IPS DF 19.7 (cell line): Measurements from ENCODE around the gene PSMB10.
"Not testable (repeated sequence)": the region's sequence is repeated elsewhere in the genome, so short reads cannot be mapped to it uniquely, and the experiment has no call there.

Source experiments
- DNase-seq: peaks from one replicate; pipeline ENCODE4 v3.0.0-alpha.2; 2013; ENCODE audit warnings: low read depth, low spot score

Gene PSMB10

GRCh38 chr16:67936124-67936879 lies at the start of gene PSMB10:
TSS of gene PSMB10 (minus strand) at chr16:67936850. CDS start at chr16:67936749, 101 bp downstream.
- DNase-seq: no peak

DNA sequence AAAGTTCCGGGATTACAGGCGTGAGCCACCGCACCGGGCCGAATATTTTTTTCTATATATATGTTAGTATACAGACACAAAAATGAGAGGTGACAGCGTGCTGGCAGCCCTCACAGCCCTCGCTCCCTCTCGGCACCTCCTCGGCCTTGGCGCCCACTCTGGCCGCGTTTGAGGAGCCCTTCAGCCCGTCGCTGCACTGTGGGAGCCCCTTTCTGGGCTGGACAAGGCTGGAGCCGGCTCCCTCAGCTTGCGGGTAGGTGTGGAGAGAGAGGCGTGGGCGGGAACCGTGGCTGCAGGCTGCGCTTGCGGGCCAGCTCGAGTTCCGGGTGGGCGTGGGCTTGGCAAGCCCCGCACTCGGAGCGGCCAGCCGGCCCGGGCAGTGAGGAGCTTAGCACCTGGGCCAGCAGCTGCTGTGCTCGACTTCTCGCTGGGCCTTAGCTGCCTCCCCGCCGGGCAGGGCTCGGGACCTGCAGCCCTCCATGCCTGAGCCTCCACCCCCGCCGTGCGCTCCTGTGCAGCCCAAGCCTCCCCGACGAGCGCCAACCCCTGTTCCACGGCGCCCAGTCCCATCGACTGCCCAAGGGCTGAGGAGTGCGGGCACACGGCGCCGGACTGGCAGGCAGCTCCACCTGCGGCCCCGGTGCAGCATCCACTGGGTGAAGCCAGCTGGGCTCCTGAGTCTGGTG lies 45.5 kb upstream of the PSMB10 start:
- no peak for DNase-seq

- DNase-seq: no peak
Observed at GRCh38 chr16:67979955-67980678, 43.5 kb upstream of the PSMB10 start, which contains the start of gene DPEP3. TSS of gene DPEP3 (minus strand) at chr16:67980499. CDS start at chr16:67980380, 119 bp downstream.

GRCh38 chr16:67977469-67978227 lies 41.0 kb upstream of the PSMB10 start:
- no peak for DNase-seq

DNA sequence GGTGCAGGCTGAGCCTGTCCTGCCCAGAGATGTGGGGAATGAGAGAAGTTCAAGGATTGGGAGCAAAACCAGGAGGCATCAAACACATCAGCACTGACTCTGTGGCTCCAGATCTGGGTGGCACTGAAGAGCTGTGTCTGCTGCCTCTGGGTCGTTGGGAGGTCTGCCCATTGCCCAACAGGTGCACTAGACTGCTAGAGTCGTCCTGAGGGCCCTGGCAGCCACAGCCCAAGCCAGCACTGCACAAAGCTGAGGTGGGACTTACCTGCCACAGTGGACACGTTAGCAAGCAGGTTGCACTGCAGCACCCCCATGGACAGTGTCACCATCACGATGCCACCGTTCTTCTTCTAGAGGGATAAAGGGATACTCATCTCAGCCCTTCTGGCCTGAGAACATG lies 40.4 kb upstream of the PSMB10 start:
- DNase-seq: no peak

DNA sequence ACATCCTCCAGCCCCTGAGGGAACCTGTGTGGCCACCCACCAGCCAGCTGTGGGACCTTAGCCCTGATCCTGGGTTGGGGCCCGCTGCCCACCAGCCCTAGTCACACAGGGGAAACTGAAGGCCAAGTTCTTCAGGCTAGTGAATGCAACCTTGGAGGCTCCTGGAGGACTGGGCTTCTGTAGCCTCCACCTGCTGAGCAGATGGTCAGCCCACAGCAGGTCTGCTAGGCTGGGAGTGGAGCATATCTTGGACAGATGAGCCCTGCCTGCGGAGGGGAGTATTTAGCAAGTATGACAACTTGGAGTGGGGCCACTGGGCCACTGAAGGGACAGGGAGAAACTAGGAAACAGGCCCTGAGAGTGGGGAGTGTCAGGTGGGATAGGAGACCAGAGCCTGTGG lies 39.6 kb upstream of the PSMB10 start:
- no peak for DNase-seq

DNA sequence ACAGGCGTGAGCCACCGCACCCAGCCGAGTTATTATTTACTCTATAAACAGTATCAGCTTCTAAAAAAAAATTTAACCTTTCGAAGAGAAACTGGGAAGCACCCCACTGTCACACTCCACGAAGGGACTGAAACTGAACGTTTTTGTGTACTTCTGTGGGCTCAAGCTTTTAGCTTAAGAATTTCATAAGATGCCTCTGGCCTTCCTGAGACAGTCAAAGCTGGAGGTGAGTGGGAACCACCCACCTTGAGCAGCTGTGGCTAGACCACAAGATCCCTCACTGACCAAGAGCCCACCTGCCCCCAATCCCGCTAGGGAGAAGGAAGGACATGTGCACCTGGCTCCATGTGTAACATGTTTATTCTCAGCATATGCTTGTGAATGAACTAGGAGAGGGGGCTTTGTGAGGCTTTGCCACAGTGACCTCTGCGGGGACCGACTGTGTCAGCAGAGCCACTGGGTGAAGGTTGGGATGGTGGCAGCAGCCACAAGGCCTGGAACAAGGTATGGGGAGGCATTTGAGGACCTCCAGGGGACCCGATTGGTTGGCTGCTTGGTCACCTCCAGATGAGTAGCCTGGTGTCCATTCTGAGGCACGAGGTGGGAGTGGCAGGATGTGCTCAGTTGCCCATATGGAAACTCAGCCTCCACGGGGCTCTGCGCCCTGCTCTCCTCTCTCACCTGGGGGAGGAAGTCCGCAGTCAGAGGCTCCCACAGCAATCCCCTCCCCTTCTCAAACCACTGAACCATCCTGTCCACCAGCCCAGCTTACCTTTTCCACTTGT lies 38.9 kb upstream of the PSMB10 start:
- no peak for DNase-seq

- not testable (repeated sequence) for DNase-seq
Observed at GRCh38 chr16:67972285-67972684, 35.6 kb upstream of the PSMB10 start.

- DNase-seq: no peak
Observed at GRCh38 chr16:67971111-67971510, 34.5 kb upstream of the PSMB10 start.

DNA sequence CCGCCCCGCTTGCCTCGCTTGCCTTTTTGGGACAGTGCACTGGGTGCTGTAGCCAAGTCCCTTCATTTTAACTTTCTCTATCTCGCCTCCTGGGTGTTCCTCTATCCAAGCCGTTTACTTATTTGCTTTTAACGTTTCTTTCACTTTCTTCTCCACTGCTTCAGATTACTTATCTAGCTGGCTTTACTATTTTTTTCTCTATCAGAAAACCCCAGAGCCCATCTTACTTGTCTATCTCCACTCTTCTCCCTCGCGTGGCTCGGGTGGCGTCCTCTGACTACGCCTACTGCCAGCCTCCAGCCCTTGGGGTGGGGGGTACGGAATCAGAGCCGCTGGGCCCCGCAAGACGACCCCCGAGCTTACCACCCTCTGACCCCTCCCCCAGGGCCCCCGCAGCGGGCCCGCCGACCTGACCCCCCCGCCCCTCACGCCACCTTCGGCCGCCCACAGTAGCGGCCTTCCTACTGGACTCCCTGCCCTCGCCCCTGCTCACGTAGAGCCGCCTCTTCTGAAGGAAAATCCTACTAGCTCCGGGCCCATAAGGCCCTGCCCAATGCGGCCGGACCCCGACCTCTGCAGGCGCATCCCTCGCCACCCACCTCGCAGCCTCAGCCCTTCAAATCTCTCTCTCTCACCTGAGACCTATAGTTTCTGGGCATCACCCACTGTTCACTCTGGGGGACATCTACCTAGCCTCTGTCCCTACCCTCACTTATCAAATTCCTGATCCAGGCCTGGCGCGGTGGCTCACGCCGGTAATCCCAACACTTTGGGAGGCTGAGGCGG lies 32.8 kb upstream of the PSMB10 start:
- no peak for DNase-seq

DNA sequence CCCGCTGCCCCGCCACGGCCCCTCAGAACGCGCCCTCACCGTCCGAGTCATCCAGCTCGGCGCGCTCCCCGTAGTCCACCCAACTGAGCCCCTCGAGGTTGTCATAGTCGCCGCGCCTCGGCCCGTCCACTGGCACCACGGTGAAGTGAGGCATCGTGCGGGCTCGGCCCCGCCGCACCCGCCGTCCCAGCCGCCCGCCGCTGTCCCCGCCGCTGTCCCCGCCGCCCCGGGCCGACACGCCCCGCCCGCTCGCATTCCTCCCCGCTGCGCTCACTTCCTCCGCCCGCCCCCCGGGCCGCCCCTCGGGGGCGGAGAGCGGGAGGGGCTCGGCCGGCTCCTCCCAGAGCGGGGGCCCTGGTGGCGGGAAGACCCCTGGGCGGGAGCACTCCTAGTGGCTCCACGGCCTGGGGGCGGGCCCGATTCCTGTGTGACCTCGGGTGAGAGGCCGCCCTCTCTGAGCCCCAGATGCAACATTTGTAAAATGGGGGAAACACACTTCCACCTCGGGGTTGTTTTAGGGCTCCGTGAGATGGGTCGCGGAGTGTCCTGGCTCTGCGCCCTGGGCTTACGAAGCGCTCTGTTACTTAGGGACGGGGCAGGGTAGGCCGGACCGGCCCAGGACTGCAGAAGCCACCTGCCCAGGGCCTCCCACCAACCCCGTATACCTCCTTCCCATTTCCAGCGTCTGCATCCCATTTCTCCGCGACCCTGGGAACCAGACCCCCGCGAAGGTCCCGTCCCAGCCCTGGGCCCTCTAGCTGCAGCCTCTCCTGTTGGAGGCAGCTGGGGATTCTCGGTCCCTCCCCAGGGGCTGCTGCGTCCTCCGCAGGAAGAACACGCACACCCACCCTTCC lies 32.0 kb upstream of the PSMB10 start, which contains the start of gene SLC12A4:
TSS of gene SLC12A4 (minus strand) at position 238 of the 854 bp plus-strand sequence. CDS start at position 154, 84 bp downstream.
- DNase-seq: no peak

DNA sequence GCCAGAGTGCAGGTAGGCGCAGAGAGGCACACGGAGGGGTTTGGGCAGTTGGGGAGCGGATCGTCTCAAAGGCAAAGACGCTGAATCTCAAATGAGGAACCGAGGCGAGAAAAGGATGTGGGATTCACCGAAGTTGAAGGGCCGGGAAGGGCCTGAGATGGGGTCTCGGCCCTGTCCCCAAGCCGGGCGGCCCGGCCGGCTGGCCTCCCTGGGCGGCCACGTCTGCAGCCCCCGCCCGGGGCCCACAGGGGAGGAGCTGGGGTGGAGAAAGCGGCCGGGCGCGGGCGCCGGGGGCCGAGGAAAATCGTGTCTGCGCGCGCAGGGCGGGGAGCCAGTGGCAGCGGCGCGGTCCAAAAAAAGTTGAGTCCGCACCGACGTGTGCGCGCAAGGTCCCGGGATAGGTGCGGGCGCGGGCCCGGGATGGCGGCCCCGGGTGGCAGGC lies 31.3 kb upstream of the PSMB10 start:
- DNase-seq: no peak

- DNase-seq: no peak
Observed at GRCh38 chr16:67967183-67967957, 30.7 kb upstream of the PSMB10 start.

- DNase-seq: no peak
Observed at GRCh38 chr16:67966549-67967182, 30.0 kb upstream of the PSMB10 start.

GRCh38 chr16:67965668-67966548 lies 29.3 kb upstream of the PSMB10 start:
- DNase-seq: no peak

- DNase-seq: no peak
Observed at GRCh38 chr16:67964477-67965131, 28.0 kb upstream of the PSMB10 start.
